ENCODE results near the gene KCNK4.

DNA sequence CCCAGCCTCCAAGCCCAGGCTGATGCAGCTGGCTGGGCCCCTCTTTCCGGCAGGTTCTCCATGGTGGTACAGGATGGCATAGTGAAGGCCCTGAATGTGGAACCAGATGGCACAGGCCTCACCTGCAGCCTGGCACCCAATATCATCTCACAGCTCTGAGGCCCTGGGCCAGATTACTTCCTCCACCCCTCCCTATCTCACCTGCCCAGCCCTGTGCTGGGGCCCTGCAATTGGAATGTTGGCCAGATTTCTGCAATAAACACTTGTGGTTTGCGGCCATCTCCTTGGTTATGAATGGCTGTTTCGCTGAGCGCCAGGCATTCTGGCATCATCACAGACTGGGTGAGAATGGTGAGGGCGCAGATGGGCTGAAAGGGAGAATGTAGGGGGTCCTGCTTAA is 30.4 kb downstream of the KCNK4 start:
- TF ChIP-seq, protein P1, sequence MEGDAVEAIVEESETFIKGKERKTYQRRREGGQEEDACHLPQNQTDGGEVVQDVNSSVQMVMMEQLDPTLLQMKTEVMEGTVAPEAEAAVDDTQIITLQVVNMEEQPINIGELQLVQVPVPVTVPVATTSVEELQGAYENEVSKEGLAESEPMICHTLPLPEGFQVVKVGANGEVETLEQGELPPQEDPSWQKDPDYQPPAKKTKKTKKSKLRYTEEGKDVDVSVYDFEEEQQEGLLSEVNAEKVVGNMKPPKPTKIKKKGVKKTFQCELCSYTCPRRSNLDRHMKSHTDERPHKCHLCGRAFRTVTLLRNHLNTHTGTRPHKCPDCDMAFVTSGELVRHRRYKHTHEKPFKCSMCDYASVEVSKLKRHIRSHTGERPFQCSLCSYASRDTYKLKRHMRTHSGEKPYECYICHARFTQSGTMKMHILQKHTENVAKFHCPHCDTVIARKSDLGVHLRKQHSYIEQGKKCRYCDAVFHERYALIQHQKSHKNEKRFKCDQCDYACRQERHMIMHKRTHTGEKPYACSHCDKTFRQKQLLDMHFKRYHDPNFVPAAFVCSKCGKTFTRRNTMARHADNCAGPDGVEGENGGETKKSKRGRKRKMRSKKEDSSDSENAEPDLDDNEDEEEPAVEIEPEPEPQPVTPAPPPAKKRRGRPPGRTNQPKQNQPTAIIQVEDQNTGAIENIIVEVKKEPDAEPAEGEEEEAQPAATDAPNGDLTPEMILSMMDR (IDR thresholded peaks at IDR 0.05; ENCODE audit: insufficient read depth, low read length) = no peak
- TF ChIP-seq POLR2AphosphoS5 (IDR thresholded peaks at IDR 0.05; ENCODE audit: low read depth) (no peak), GABPA (IDR thresholded peaks at IDR 0.05; ENCODE audit: low read depth) (no peak)

All from HL-60 (cell line).